ENCODE data around the gene HAPLN3. TPM values are rescaled to one million over a fixed set of nuclear protein-coding genes. Genes with fewer than 3 reads are reported as not detected.

The HAPLN3 gene
- total RNA-seq, 4 donors from 2014 or later: 4.4 to 27.3 (median 16.2) TPM

- no peaks in the 10 kb centered on the region for H3K27me3 ChIP-seq
- H3K9me3 ChIP-seq: peaks cover 0 to 6% (median 0%) of the 10 kb centered on the region in 4 donors
- H3K4me1 ChIP-seq: peaks cover 0 to 11% (median 0%) of the 10 kb centered on the region in 4 donors
- H3K36me3 ChIP-seq: no peaks in the 10 kb centered on the region
- TF ChIP-seq POLR2A (IDR thresholded peaks at IDR 0.05) (no peak), CTCF (IDR thresholded peaks at IDR 0.05) (no peak), EP300 (IDR thresholded peaks at IDR 0.05) (no peak)
- no peak overlapping the region for H3K27ac ChIP-seq
- WGBS, 2 donors: 76% methylated on average over 6 of the region's 6 CpGs
- DNase-seq (ENCODE audit: low spot score in 2 of 2): no peak
- no peak overlapping the region for H3K4me3 ChIP-seq
Observed at GRCh38 chr15:88872106-88872505, 23.2 kb downstream of the HAPLN3 start.

- H3K9me3 ChIP-seq: peaks cover 0 to 6% (median 0%) of the 10 kb centered on the region in 4 donors
- H3K4me3 ChIP-seq: no peak overlapping the region
- peaks cover 0 to 11% (median 0%) of the 10 kb centered on the region in 4 donors for H3K4me1 ChIP-seq
- 82 to 88% methylated on average over 7 to 9 of the region's 14 CpGs for WGBS, 2 donors
- TF ChIP-seq EP300 (IDR thresholded peaks at IDR 0.05) (no peak), CTCF (IDR thresholded peaks at IDR 0.05) (no peak), POLR2A (IDR thresholded peaks at IDR 0.05) (no peak)
- H3K27me3 ChIP-seq: no peaks in the 10 kb centered on the region
- no peak for DNase-seq (ENCODE audit: low spot score in 2 of 2)
- no peak overlapping the region for H3K27ac ChIP-seq
- H3K36me3 ChIP-seq: no peaks in the 10 kb centered on the region
Observed at GRCh38 chr15:88871313-88871712, 24.0 kb downstream of the HAPLN3 start.

- no peak overlapping the region for H3K27ac ChIP-seq
- no peaks in the 10 kb centered on the region for H3K27me3 ChIP-seq
- no peak overlapping the region for H3K4me3 ChIP-seq
- DNase-seq (ENCODE audit: low spot score in 2 of 2): no peak
- 90 to 92% methylated on average over 10 of the region's 10 CpGs for WGBS, 2 donors
- peaks cover 0 to 6% (median 0%) of the 10 kb centered on the region in 4 donors for H3K9me3 ChIP-seq
- TF ChIP-seq EP300 (IDR thresholded peaks at IDR 0.05) (no peak), POLR2A (IDR thresholded peaks at IDR 0.05) (no peak), CTCF (IDR thresholded peaks at IDR 0.05) (no peak)
- H3K36me3 ChIP-seq: no peaks in the 10 kb centered on the region
- no peaks in the 10 kb centered on the region for H3K4me1 ChIP-seq
Observed at GRCh38 chr15:88866295-88866881, 29.0 kb downstream of the HAPLN3 start.

- WGBS, 2 donors: 70 to 71% methylated on average over 6 of the region's 6 CpGs
- Histone ChIP-seq H3K27me3 (no peaks in the 10 kb centered on the region), H3K4me1 (no peaks in the 10 kb centered on the region), H3K4me3 (no peak overlapping the region), H3K36me3 (no peaks in the 10 kb centered on the region), H3K27ac (no peak overlapping the region), H3K9me3 (peaks cover 0 to 6% (median 0%) of the 10 kb centered on the region in 4 donors)
- DNase-seq (ENCODE audit: low spot score in 2 of 2): no peak
- TF ChIP-seq EP300 (IDR thresholded peaks at IDR 0.05) (no peak), CTCF (IDR thresholded peaks at IDR 0.05) (no peak), POLR2A (IDR thresholded peaks at IDR 0.05) (no peak)
Observed at GRCh38 chr15:88865498-88866099, 29.7 kb downstream of the HAPLN3 start.

GRCh38 chr15:88864861-88865497 is 30.4 kb downstream of the HAPLN3 start:
- no peak for DNase-seq (ENCODE audit: low spot score in 2 of 2)
- Histone ChIP-seq H3K4me3 (no peak overlapping the region), H3K27me3 (no peaks in the 10 kb centered on the region), H3K4me1 (no peaks in the 10 kb centered on the region), H3K36me3 (no peaks in the 10 kb centered on the region), H3K9me3 (no peaks in the 10 kb centered on the region), H3K27ac (no peak overlapping the region)
- WGBS, 2 donors: 63 to 74% methylated on average over 4 of the region's 4 CpGs
- no peak for TF ChIP-seq EP300 (IDR thresholded peaks at IDR 0.05)

Data from tibial nerve (tissue), 4 donors.